HUES48 (cell line): Measurements from ENCODE around the gene C21orf58.

ENCODE experiments used
- H3K27ac ChIP-seq: one replicate; pipeline ENCODE4 v1.7.0; 2013; ENCODE audit warnings: low read depth, low read length, inconsistent platforms
- H3K27me3 ChIP-seq: 2 replicates; pipeline ENCODE4 v1.6.1; 2013; ENCODE audit warnings: mild to moderate bottlenecking, low read length; ENCODE audit not compliant: control insufficient read depth, insufficient read depth
- H3K36me3 ChIP-seq: 2 replicates; pipeline ENCODE4 v1.6.1; 2013; ENCODE audit warnings: low read length; ENCODE audit not compliant: control insufficient read depth, insufficient read depth
- H3K4me1 ChIP-seq: 2 replicates; pipeline ENCODE4 v1.6.1; 2013; ENCODE audit warnings: mild to moderate bottlenecking, low read length; ENCODE audit not compliant: control insufficient read depth, insufficient read depth
- H3K4me3 ChIP-seq: 2 replicates; pipeline ENCODE4 v1.5.1; 2013; ENCODE audit warnings: mild to moderate bottlenecking, low read depth, low read length
- H3K9ac ChIP-seq: 2 replicates; pipeline ENCODE4 v1.6.1; 2013; ENCODE audit warnings: mild to moderate bottlenecking, low read depth, low read length, moderate library complexity
- H3K9me3 ChIP-seq: 2 replicates; pipeline ENCODE4 v1.6.1; 2013; ENCODE audit warnings: low read length; ENCODE audit not compliant: control insufficient read depth, insufficient read depth

Gene C21orf58

GRCh38 chr21:46269466-46269865 lies 54.2 kb downstream of the C21orf58 start:
- Histone ChIP-seq H3K9me3 (no peaks in the 10 kb centered on the region), H3K36me3 (peaks cover 93% of the 10 kb centered on the region), H3K4me3 (no peak overlapping the region), H3K9ac (no peak overlapping the region), H3K4me1 (no peaks in the 10 kb centered on the region), H3K27ac (no peak overlapping the region), H3K27me3 (no peaks in the 10 kb centered on the region)

GRCh38 chr21:46268371-46268770 lies 55.3 kb downstream of the C21orf58 start:
- Histone ChIP-seq H3K4me3 (no peak overlapping the region), H3K4me1 (no peaks in the 10 kb centered on the region), H3K9me3 (no peaks in the 10 kb centered on the region), H3K36me3 (peaks cover 92% of the 10 kb centered on the region), H3K9ac (no peak overlapping the region), H3K27me3 (no peaks in the 10 kb centered on the region), H3K27ac (no peak overlapping the region)

- Histone ChIP-seq H3K36me3 (peaks cover 85% of the 10 kb centered on the region), H3K4me3 (no peak overlapping the region), H3K4me1 (no peaks in the 10 kb centered on the region), H3K27ac (no peak overlapping the region), H3K27me3 (no peaks in the 10 kb centered on the region), H3K9ac (no peak overlapping the region), H3K9me3 (no peaks in the 10 kb centered on the region)
Measured at GRCh38 chr21:46266946-46267345, 56.7 kb downstream of the C21orf58 start.

GRCh38 chr21:46265736-46266525 lies 57.7 kb downstream of the C21orf58 start:
- H3K36me3 ChIP-seq: peaks cover 85% of the 10 kb centered on the region

GRCh38 chr21:46264690-46265144 lies 59.0 kb downstream of the C21orf58 start:
- no peak overlapping the region for H3K9ac ChIP-seq
- H3K27ac ChIP-seq: no peak overlapping the region
- H3K9me3 ChIP-seq: no peaks in the 10 kb centered on the region
- H3K4me3 ChIP-seq: no peak overlapping the region
- no peaks in the 10 kb centered on the region for H3K4me1 ChIP-seq
- H3K36me3 ChIP-seq: peaks cover 85% of the 10 kb centered on the region
- H3K27me3 ChIP-seq: no peaks in the 10 kb centered on the region

More at GRCh38 chr21:46265736-46266525, 57.7 kb downstream of the C21orf58 start:
- H3K27me3 ChIP-seq: no peaks in the 10 kb centered on the region
- no peak overlapping the region for H3K9ac ChIP-seq
- no peak overlapping the region for H3K27ac ChIP-seq
- no peaks in the 10 kb centered on the region for H3K9me3 ChIP-seq
- no peak overlapping the region for H3K4me3 ChIP-seq
- H3K4me1 ChIP-seq: no peaks in the 10 kb centered on the region

GRCh38 chr21:46264046-46264689 lies 59.5 kb downstream of the C21orf58 start:
- H3K27ac ChIP-seq: no peak overlapping the region
- H3K27me3 ChIP-seq: no peaks in the 10 kb centered on the region
- peaks cover 84% of the 10 kb centered on the region for H3K36me3 ChIP-seq
- H3K4me1 ChIP-seq: no peaks in the 10 kb centered on the region
- no peak overlapping the region for H3K9ac ChIP-seq
- H3K4me3 ChIP-seq: no peak overlapping the region
- H3K9me3 ChIP-seq: no peaks in the 10 kb centered on the region

GRCh38 chr21:46256501-46256994 lies 67.1 kb downstream of the C21orf58 start:
- Histone ChIP-seq H3K27ac (no peak overlapping the region), H3K4me1 (no peaks in the 10 kb centered on the region), H3K9me3 (no peaks in the 10 kb centered on the region), H3K27me3 (no peaks in the 10 kb centered on the region), H3K4me3 (no peak overlapping the region), H3K9ac (no peak overlapping the region), H3K36me3 (peaks cover 95% of the 10 kb centered on the region)

- no peak overlapping the region for H3K9ac ChIP-seq
- no peaks in the 10 kb centered on the region for H3K27me3 ChIP-seq
- H3K4me1 ChIP-seq: no peaks in the 10 kb centered on the region
- H3K36me3 ChIP-seq: peaks cover 95% of the 10 kb centered on the region
- no peaks in the 10 kb centered on the region for H3K9me3 ChIP-seq
- H3K27ac ChIP-seq: no peak overlapping the region
- no peak overlapping the region for H3K4me3 ChIP-seq
Measured at GRCh38 chr21:46255758-46256337, 67.8 kb downstream of the C21orf58 start.

GRCh38 chr21:46255166-46255565 lies 68.5 kb downstream of the C21orf58 start:
- H3K9ac ChIP-seq: no peak overlapping the region
- H3K9me3 ChIP-seq: no peaks in the 10 kb centered on the region
- H3K4me1 ChIP-seq: no peaks in the 10 kb centered on the region
- H3K36me3 ChIP-seq: peaks cover 95% of the 10 kb centered on the region
- no peak overlapping the region for H3K4me3 ChIP-seq
- no peak overlapping the region for H3K27ac ChIP-seq
- no peaks in the 10 kb centered on the region for H3K27me3 ChIP-seq

- no peak overlapping the region for H3K4me3 ChIP-seq
- no peaks in the 10 kb centered on the region for H3K27me3 ChIP-seq
- H3K4me1 ChIP-seq: no peaks in the 10 kb centered on the region
- H3K9ac ChIP-seq: no peak overlapping the region
- no peak overlapping the region for H3K27ac ChIP-seq
- no peaks in the 10 kb centered on the region for H3K9me3 ChIP-seq
- peaks cover 96% of the 10 kb centered on the region for H3K36me3 ChIP-seq
Measured at GRCh38 chr21:46254208-46254975, 69.3 kb downstream of the C21orf58 start.
